ENCODE data around the gene HNRNPA1.
"Not testable (repeated sequence)": the region's sequence is repeated elsewhere in the genome, so short reads cannot be mapped to it uniquely, and the experiment has no call there.

HNRNPA1 gene

DNA sequence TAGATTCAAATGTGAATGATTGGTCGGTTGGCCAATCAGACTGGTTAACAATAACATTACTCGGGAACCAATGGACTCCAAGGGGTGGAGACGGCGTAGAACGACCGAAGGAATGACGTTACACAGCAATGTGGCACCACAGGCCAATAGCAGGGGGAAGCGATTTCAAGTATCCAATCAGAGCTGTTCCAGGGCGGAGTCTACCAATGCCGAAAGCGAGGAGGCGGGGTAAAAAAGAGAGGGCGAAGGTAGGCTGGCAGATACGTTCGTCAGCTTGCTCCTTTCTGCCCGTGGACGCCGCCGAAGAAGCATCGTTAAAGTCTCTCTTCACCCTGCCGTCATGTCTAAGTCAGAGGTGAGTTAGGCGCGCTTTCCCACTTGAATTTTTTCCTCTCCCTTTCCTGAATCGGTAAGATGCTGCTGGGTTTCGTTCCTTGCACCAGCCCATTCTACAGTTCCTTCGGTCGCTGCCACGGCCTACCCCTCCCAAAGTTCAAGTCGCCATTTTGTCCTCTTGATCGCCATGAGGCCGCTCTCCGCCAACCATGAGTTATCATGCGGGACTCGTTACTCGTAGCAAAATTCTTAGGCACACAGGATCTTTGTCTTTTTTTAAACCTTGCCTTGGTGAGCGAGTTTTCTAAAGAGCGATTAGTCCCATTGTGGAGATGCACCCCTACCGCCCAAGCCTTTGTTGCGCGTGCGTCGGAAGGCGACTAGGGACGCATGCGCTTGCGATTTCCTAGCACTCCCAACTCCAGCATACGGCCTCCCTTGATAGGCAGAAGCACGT lies at the start of gene HNRNPA1:
Gene HNRNPA1 (plus strand): TSS at position 259 of the 793 bp plus-strand sequence. CDS start 82 bp downstream, at position 341.
- H3K36me3 ChIP-seq (ENCODE audit: control insufficient read depth in 1 of 2, insufficient read depth in 2 of 2, low read length in 2 of 2), result peaks cover 37 to 48% of the 10 kb centered on the region in 2 donors
- H3K9me3 ChIP-seq (ENCODE audit: control insufficient read depth in 1 of 2, low read length in 2 of 2), result no peaks in the 10 kb centered on the region
- H3K27ac ChIP-seq (ENCODE audit: low read length), result peak within 1 kb of the TSS; percentile 98
- H3K4me1 ChIP-seq (ENCODE audit: control insufficient read depth in 1 of 2, insufficient read depth in 2 of 2, low read length in 2 of 2), result peaks cover 33 to 56% of the 10 kb centered on the region in 2 donors
- H3K4me3 ChIP-seq (ENCODE audit: low read depth in 1 of 2, low read length in 2 of 2), result peak within 1 kb of the TSS; percentile 74 to 94
- no peaks in the 10 kb centered on the region for H3K27me3 ChIP-seq (ENCODE audit: low read depth, low read length)

DNA sequence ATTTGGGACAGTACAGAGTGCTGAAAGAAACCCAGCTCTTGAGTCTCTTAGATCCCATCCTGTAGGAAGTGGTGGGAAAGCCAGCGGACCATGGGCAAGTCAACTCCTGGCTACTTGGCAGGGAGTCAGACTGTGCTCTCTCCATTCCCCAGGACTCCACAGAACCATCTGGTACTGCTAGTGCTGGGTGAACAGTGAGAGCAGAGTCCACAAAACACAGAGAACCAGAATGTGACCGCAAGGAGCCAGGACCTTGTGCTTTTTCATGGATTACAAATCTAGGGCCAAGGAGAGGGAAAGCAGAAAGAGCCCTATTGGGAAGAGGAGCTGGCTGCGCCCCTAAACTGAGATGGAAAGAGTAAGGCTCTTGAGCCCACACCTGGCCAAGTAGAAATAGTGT lies 49.3 kb upstream of the HNRNPA1 start:
- H3K4me3 ChIP-seq (ENCODE audit: low read depth in 1 of 2, low read length in 2 of 2); H3K9me3 ChIP-seq (ENCODE audit: control insufficient read depth in 1 of 2, low read length in 2 of 2); H3K27me3 ChIP-seq (ENCODE audit: low read depth, low read length); H3K27ac ChIP-seq (ENCODE audit: low read length); H3K36me3 ChIP-seq (ENCODE audit: control insufficient read depth in 1 of 2, insufficient read depth in 2 of 2, low read length in 2 of 2): not testable (repeated sequence)
- H3K4me1 ChIP-seq (ENCODE audit: control insufficient read depth in 1 of 2, insufficient read depth in 2 of 2, low read length in 2 of 2), result peaks cover 0 to 12% of the 10 kb centered on the region in 2 donors

DNA sequence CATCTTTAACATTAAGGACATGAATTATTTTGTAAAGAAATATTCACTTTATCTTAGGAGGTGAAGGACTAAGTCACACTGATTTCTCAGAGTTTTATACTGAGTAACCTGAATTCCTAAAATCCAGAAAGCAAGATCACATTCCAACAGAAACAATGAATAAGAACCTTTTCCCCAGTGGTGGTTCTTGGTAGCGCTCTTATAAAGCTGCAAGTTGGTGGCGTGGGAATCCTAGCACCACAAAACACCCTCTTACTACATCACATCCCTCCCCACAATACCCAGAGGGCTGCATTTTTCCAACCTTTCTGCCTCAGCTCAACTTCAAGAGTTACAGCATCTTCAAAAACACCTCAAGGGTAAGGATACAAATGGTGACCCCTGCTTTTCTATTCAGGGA lies 47.7 kb upstream of the HNRNPA1 start:
- peaks cover 0 to 10% of the 10 kb centered on the region in 2 donors for H3K36me3 ChIP-seq (ENCODE audit: control insufficient read depth in 1 of 2, insufficient read depth in 2 of 2, low read length in 2 of 2)
- H3K9me3 ChIP-seq (ENCODE audit: control insufficient read depth in 1 of 2, low read length in 2 of 2), result no peaks in the 10 kb centered on the region
- H3K4me3 ChIP-seq (ENCODE audit: low read depth in 1 of 2, low read length in 2 of 2), result no peak overlapping the region
- H3K4me1 ChIP-seq (ENCODE audit: control insufficient read depth in 1 of 2, insufficient read depth in 2 of 2, low read length in 2 of 2), result peaks cover 0 to 11% of the 10 kb centered on the region in 2 donors
- no peak overlapping the region for H3K27ac ChIP-seq (ENCODE audit: low read length)
- H3K27me3 ChIP-seq (ENCODE audit: low read depth, low read length), result no peaks in the 10 kb centered on the region

DNA sequence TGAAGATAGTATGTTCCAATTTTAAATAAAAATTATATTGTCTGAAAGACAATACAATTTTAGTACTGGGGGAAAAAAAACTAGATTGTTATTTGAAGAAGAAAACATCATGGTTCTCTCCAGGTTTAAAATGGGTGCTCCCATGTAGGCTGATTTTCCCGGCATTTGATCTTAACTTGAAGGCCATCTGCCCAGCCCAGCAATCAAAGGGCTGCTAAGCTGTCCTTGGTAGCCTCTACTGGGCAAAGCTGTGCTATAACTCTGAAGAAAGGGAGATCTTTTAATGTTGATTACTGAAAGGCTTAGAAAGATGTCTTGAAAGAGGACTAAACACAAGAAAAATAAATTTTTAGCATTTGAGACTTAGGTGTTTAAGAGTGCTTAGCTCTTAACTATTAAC lies 42.0 kb upstream of the HNRNPA1 start:
- Histone ChIP-seq H3K9me3 (ENCODE audit: control insufficient read depth in 1 of 2, low read length in 2 of 2) (no peaks in the 10 kb centered on the region), H3K27ac (ENCODE audit: low read length) (no peak overlapping the region), H3K4me1 (ENCODE audit: control insufficient read depth in 1 of 2, insufficient read depth in 2 of 2, low read length in 2 of 2) (no peaks in the 10 kb centered on the region), H3K36me3 (ENCODE audit: control insufficient read depth in 1 of 2, insufficient read depth in 2 of 2, low read length in 2 of 2) (peaks cover 23 to 24% of the 10 kb centered on the region in 2 donors), H3K27me3 (ENCODE audit: low read depth, low read length) (no peaks in the 10 kb centered on the region), H3K4me3 (ENCODE audit: low read depth in 1 of 2, low read length in 2 of 2) (no peak overlapping the region)

DNA sequence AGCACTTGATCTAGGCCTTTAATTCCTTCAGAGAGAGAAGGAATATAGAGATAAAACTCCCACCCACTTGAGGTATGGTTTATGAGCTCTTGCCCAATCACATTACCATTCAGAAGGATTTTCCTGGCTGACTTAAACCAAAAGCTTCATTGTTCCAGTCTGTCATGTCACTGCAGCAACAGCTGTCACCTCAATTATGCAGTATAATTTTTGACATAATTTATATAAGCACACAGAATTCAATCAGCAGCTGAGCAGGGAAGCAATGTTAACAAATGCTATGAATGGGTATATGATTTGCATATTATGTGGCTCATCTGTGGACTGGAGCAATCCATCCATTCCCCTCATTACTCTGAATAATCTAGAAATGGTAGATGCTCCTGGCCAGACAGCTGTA lies 40.9 kb upstream of the HNRNPA1 start:
- Histone ChIP-seq H3K4me3 (ENCODE audit: low read depth in 1 of 2, low read length in 2 of 2) (no peak overlapping the region), H3K36me3 (ENCODE audit: control insufficient read depth in 1 of 2, insufficient read depth in 2 of 2, low read length in 2 of 2) (peaks cover 23 to 24% of the 10 kb centered on the region in 2 donors), H3K27ac (ENCODE audit: low read length) (no peak overlapping the region), H3K4me1 (ENCODE audit: control insufficient read depth in 1 of 2, insufficient read depth in 2 of 2, low read length in 2 of 2) (no peaks in the 10 kb centered on the region), H3K27me3 (ENCODE audit: low read depth, low read length) (no peaks in the 10 kb centered on the region), H3K9me3 (ENCODE audit: control insufficient read depth in 1 of 2, low read length in 2 of 2) (no peaks in the 10 kb centered on the region)

DNA sequence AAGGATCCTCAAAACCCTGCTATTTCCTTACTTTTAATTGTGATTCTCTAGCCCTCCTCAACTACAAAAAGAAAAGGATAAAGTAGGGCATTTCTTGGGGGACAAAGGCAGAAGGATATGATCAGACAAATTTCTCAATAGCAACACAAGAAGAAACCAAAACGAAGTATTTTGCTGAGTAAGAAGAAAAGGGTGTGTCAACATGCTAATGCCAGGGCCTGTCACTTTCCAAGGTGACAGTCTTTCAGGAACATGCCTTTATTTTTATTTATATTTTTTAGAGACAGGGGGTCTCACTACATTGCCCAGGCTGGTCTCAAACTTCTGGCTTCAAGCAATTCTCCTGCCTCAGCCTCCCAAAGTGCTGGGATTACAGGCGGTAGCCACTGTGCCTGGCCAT lies 40.4 kb upstream of the HNRNPA1 start:
- Histone ChIP-seq H3K27me3 (ENCODE audit: low read depth, low read length) (no peaks in the 10 kb centered on the region), H3K4me3 (ENCODE audit: low read depth in 1 of 2, low read length in 2 of 2) (no peak overlapping the region), H3K4me1 (ENCODE audit: control insufficient read depth in 1 of 2, insufficient read depth in 2 of 2, low read length in 2 of 2) (no peaks in the 10 kb centered on the region), H3K36me3 (ENCODE audit: control insufficient read depth in 1 of 2, insufficient read depth in 2 of 2, low read length in 2 of 2) (peaks cover 23 to 24% of the 10 kb centered on the region in 2 donors), H3K27ac (ENCODE audit: low read length) (no peak overlapping the region), H3K9me3 (ENCODE audit: control insufficient read depth in 1 of 2, low read length in 2 of 2) (no peaks in the 10 kb centered on the region)

DNA sequence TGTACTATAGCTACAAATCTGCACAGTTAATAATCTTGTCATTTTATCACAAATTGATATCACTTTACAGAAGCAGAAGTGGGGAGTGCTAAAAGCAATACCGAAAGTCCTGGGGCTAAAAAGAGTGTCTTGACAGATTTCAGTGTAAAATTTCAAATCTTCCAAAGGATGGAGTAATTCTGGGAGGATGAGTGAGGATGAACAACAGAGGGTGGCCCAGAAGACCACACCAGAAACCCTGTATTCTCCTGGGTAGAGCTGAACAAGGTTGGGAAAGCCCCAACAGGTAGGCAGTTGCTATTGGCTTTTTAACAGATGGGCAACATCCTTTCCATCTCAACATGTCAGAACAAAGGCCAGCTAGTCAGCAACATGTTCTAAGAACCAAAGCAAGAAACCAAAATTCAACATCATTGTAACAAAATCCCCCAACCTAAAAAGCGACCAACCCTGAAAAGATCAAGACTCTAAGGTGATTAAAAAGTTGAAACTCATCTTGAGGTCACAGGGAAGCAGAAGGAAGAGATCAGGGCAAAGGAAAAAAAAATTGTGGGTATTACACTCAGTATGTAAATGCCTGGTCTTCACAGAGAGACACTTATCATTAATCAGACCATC lies 39.4 kb upstream of the HNRNPA1 start:
- Histone ChIP-seq H3K27ac (ENCODE audit: low read length) (no peak overlapping the region), H3K36me3 (ENCODE audit: control insufficient read depth in 1 of 2, insufficient read depth in 2 of 2, low read length in 2 of 2) (peaks cover 25 to 26% of the 10 kb centered on the region in 2 donors), H3K27me3 (ENCODE audit: low read depth, low read length) (no peaks in the 10 kb centered on the region)

DNA sequence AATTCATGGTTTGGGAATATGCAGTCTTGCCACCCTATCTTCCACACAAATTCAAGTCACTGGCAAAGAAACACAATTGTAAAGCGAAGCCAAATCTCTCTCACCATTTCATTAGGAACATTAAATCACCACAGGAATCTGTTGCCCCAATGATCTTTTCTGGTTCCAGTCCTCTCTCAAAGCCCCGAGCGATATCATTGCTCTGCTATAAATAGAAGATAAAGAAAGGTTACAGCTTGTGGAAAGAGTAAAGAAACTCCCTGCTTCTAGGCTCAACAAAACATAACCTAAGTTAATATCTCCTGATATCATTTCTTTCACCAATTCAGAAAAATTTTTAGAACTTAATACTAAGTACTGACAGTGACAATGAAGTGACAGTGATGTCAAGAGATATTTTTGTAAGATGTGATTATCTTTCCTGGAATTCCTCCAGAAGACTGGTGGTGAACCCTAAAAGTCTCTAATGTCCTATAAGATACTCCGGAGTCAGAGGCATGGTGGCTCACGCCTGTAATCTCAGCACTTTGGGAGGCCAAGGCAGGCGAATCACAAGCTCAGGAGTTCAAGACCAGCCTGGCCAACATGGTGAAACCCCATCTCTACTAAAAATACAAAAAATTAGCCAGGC lies 34.4 kb upstream of the HNRNPA1 start:
- H3K36me3 ChIP-seq (ENCODE audit: control insufficient read depth in 1 of 2, insufficient read depth in 2 of 2, low read length in 2 of 2), result peaks cover 12 to 20% of the 10 kb centered on the region in 2 donors
- no peak overlapping the region for H3K4me3 ChIP-seq (ENCODE audit: low read depth in 1 of 2, low read length in 2 of 2)
- H3K27ac ChIP-seq (ENCODE audit: low read length), result no peak overlapping the region
- no peaks in the 10 kb centered on the region for H3K27me3 ChIP-seq (ENCODE audit: low read depth, low read length)
- H3K4me1 ChIP-seq (ENCODE audit: control insufficient read depth in 1 of 2, insufficient read depth in 2 of 2, low read length in 2 of 2), result peaks cover 0 to 12% of the 10 kb centered on the region in 2 donors
- H3K9me3 ChIP-seq (ENCODE audit: control insufficient read depth in 1 of 2, low read length in 2 of 2), result no peaks in the 10 kb centered on the region

More for the DNA sequence above, 39.4 kb upstream of the HNRNPA1 start:
- Histone ChIP-seq H3K4me1 (ENCODE audit: control insufficient read depth in 1 of 2, insufficient read depth in 2 of 2, low read length in 2 of 2) (peaks cover 0 to 2% of the 10 kb centered on the region in 2 donors), H3K9me3 (ENCODE audit: control insufficient read depth in 1 of 2, low read length in 2 of 2) (no peaks in the 10 kb centered on the region), H3K4me3 (ENCODE audit: low read depth in 1 of 2, low read length in 2 of 2) (no peak overlapping the region)

DNA sequence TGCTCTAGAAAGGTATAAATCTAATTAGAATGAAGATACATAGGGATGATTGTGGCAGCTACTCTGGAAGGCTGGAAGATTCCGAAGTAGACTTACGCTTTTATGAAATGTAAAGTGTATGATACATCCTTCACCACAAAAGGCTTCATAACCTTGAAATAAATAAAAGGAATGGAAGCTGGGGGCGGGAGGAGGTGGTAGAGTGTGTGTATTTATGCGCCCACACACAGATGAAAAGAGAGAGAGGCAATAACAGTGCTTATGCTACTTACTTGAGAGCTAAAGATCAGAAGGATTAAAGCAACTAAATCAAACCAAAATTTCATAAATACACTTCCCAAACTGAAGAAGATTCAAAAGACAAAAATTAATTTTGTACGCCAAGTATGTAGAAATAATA lies 31.0 kb upstream of the HNRNPA1 start:
- Histone ChIP-seq H3K4me3 (ENCODE audit: low read depth in 1 of 2, low read length in 2 of 2) (no peak overlapping the region), H3K27me3 (ENCODE audit: low read depth, low read length) (no peaks in the 10 kb centered on the region), H3K9me3 (ENCODE audit: control insufficient read depth in 1 of 2, low read length in 2 of 2) (no peaks in the 10 kb centered on the region), H3K36me3 (ENCODE audit: control insufficient read depth in 1 of 2, insufficient read depth in 2 of 2, low read length in 2 of 2) (peaks cover 3 to 21% of the 10 kb centered on the region in 2 donors), H3K27ac (ENCODE audit: low read length) (no peak overlapping the region), H3K4me1 (ENCODE audit: control insufficient read depth in 1 of 2, insufficient read depth in 2 of 2, low read length in 2 of 2) (peaks cover 0 to 12% of the 10 kb centered on the region in 2 donors)

DNA sequence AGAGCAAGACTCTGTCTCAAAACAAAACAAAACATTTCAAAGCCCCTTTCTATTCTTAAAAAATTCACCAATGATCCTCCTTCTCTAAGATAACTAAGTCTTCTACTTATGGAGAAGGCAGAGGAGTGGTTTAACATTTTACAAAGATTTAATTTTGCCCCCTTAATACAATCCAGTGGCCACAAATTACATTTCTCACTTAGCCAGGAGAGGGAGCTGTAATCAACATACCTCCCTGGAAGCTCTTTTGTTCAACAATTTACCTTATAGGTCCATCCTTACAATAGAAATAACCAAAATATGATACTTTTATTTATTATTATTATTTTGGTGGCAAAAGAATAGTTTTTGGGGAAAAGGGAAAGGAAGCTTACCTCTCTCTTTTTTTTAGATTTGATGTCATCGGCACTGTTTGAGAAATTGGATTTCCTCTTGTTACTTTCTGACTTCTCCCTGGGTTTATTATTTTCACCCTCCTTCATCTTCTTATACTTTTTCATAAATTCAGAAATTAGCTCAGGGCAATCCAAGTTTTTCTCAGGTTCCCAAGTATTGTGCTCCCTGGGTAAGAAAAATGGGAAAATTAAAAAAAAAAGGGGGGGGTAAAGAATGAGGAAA lies 28.8 kb upstream of the HNRNPA1 start:
- no peak overlapping the region for H3K4me3 ChIP-seq (ENCODE audit: low read depth in 1 of 2, low read length in 2 of 2)
- H3K36me3 ChIP-seq (ENCODE audit: control insufficient read depth in 1 of 2, insufficient read depth in 2 of 2, low read length in 2 of 2), result peaks cover 10 to 34% of the 10 kb centered on the region in 2 donors
- no peak overlapping the region for H3K27ac ChIP-seq (ENCODE audit: low read length)
- H3K4me1 ChIP-seq (ENCODE audit: control insufficient read depth in 1 of 2, insufficient read depth in 2 of 2, low read length in 2 of 2), result peaks cover 0 to 5% of the 10 kb centered on the region in 2 donors
- no peaks in the 10 kb centered on the region for H3K27me3 ChIP-seq (ENCODE audit: low read depth, low read length)
- H3K9me3 ChIP-seq (ENCODE audit: control insufficient read depth in 1 of 2, low read length in 2 of 2), result no peaks in the 10 kb centered on the region

DNA sequence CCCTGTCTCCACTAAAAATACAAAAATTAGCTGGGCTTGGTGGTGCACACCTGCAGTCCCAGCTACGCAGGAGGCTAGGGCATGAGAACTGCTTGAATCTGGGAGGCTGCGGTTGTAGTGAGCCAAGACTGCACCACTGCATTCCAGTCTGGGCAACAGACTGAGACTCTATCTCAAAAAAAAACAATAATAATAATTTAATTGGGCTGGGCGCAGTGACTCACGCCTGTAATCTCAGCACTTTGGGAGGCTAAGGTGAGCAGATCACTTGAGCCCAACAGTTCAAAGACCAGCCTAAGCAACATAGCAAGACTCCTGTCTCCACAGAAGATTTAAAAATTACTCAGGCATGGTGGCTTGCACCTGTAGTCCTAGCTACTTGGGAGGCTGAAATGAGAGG lies 27.3 kb upstream of the HNRNPA1 start:
- Histone ChIP-seq H3K27me3 (ENCODE audit: low read depth, low read length) (no peaks in the 10 kb centered on the region), H3K4me1 (ENCODE audit: control insufficient read depth in 1 of 2, insufficient read depth in 2 of 2, low read length in 2 of 2) (peaks cover under 1 to 5% of the 10 kb centered on the region in 2 donors), H3K36me3 (ENCODE audit: control insufficient read depth in 1 of 2, insufficient read depth in 2 of 2, low read length in 2 of 2) (peaks cover 15 to 36% of the 10 kb centered on the region in 2 donors), H3K9me3 (ENCODE audit: control insufficient read depth in 1 of 2, low read length in 2 of 2) (no peaks in the 10 kb centered on the region), H3K27ac (ENCODE audit: low read length) (no peak overlapping the region), H3K4me3 (ENCODE audit: low read depth in 1 of 2, low read length in 2 of 2) (no peak overlapping the region)
